Thyroid gland (tissue), 4 donors: ENCODE results near the gene ABCA2.

ENCODE experiments used
- CTCF ChIP-seq, 6 experiments: fragments of 200-600 bp in 3 of 6; fragments of 450-650 bp in 3 of 6; sonication (generic) in 3 of 6; IDR thresholded peaks; one replicate each; pipeline ENCODE4 v1.5.1; 2016 to 2019; ENCODE audit warnings: antibody characterized with exemption in 6 of 6, mild to moderate bottlenecking in 2 of 6, inconsistent platforms in 1 of 6, moderate library complexity in 1 of 6
- POLR2A ChIP-seq, 2 donors: fragments of 450-650 bp; IDR thresholded peaks; one replicate each; pipeline ENCODE4 v1.6.1; 2017; ENCODE audit warnings: antibody characterized with exemption in 2 of 2, mild to moderate bottlenecking in 2 of 2, moderate library complexity in 1 of 2

- TF ChIP-seq POLR2A (IDR thresholded peaks at IDR 0.05) (no peak), CTCF (IDR thresholded peaks at IDR 0.05) (no peak)
Observed at GRCh38 chr9:136973618-136974617, 54.1 kb downstream of the ABCA2 start.
